C4-2B (cell line): ENCODE measurements around the gene PRKD1.

Experiments
- CTCF ChIP-seq: fragments of 450-650 bp; conservative IDR thresholded peaks from 2 replicates; pipeline ENCODE4 v1.5.1; 2017; ENCODE audit warnings: mild to moderate bottlenecking
- ZFX ChIP-seq: fragments of 450-650 bp; IDR thresholded peaks from 2 replicates; pipeline ENCODE4 v1.6.1; 2017

GRCh38 chr14:29804481-29805266, 123.0 kb downstream of the PRKD1 start:
- TF ChIP-seq CTCF (no peak), ZFX (no peak)
